ENCODE results near the gene TAOK3. TPM values are rescaled to one million over a fixed set of nuclear protein-coding genes. Genes with fewer than 3 reads are reported as not detected.
A peak's percentile ranks its signal among the peaks of the same experiment; 100 is the strongest.

Gene TAOK3
- total and polyA plus RNA-seq, 10 of the 15 experiments (the other 5 are each of a cell fraction or from before 2014, with no cell fraction given) = 41.3 to 131 (median 57.8) TPM

DNA sequence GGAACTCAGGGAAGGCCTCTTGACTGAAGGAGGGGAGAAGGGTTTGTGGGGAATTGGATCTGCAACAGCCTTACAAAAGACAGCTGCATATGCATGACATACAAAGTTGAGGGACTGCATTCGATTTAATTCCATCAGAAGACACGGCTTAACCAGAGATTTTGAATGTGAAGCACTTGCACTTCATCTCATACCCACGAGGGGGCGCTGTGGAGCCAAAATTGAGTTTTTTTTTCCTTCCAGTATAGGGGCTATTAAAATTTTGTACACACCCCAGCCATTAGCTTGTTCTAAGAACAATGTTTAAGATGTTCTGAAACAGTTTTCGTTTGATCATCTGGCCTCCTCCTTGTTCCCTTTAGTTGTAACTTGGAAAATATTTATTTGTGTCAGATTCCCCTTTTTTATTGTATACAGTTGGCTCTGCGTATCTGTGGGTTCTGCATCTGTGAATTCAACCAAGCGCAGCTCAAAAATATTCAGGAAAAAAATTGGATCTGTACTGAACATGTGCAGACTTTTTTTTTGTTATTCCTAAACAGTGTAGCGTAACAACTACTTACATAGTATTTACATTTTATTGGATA lies 5.3 kb upstream of the TAOK3 start (continued):
- TF ChIP-seq ZNF217 (IDR thresholded peaks at IDR 0.05) (no peak), RAD51 (IDR thresholded peaks at IDR 0.05) (no peak), HDGF (IDR thresholded peaks at IDR 0.05) (no peak), NRF1 (conservative IDR thresholded peaks at IDR 0.05; ENCODE audit: low read depth, low read length) (no peak), SP1 (IDR thresholded peaks at IDR 0.05; ENCODE audit: low read depth, low read length) (no peak)

DNA sequence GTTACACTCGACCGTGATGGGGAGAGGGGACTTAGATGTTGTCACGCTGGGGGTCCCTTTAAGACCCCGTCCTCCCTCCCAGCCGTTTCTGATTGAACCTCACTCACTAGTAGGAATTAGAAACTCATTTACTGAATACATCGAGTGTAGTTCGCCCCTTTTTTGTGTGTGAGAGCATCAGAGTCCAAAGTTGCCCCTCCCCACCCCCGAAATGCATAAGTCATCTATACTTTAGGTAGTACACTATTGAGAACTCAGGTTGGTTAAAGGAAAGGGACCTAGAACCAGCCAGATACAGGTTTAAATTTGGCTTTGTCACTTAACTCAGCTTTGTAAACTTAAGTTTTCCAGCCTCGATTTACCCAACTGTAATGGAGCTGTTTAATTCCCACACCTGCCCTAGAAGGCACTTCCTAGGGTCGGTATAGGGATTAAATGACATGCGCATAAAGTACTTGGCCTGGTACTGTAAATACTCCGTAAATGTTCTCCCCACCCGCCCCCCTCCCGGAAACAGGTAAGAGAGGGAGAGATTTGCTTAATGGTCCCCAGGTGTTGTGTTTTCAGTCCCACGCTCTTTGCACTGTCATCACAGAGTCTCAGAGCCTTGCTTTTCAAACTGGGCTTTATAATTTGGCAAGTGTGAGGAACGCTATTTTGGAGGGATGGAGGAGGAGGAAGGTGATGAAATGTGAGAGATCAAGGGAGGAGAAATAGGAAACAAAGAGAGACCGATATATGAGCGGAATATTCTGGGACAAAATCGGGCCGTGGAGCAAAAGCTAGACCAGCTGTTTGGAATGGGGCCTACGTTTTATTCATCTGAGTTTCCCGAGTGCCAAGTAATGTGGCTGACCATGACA lies 4.5 kb upstream of the TAOK3 start:
- no peak for FAIRE-seq
- ChIA-PET CTCF (interaction anchor here (0.7 to 6.3 kb wide), 48 partner anchors 7 to 1036 kb away, joined by 3 to 277 read pairs (median 8); partner anchors contain the start of genes PEBP1 and WSB2), POLR2A (interaction anchor here (0.6 to 3.6 kb wide), 15 partner anchors 12 to 329 kb away, joined by 3 to 23 read pairs (median 4); no protein-coding TSS in a partner anchor)

More for the DNA sequence above, 4.5 kb upstream of the TAOK3 start:
- Histone ChIP-seq H3K9ac (ENCODE audit: control insufficient read depth, insufficient read depth, low read length) (peak overlapping the region; percentile 75), H3K4me3 (peak overlapping the region; percentile 83), H3K27me3 (replicated peaks in 1 of 2; ENCODE audit: control insufficient read depth in 2 of 2, insufficient read depth in 2 of 2, low read length in 1 of 2) (no peaks in the 10 kb centered on the region), H3K27ac (ENCODE audit: control insufficient read depth, insufficient read depth) (peak overlapping the region; percentile 93), H3K36me3 (ENCODE audit: control insufficient read depth in 2 of 2, insufficient read depth in 2 of 2, low read length in 1 of 2) (peaks cover 0 to 4% of the 10 kb centered on the region in 2 experiments; a peak in 2 of 4 replicates), H3K4me1 (ENCODE audit: control insufficient read depth, insufficient read depth, low read length) (peaks cover 3% of the 10 kb centered on the region), H3K79me2 (ENCODE audit: control insufficient read depth, insufficient read depth, low read length) (peaks cover 27% of the 10 kb centered on the region), H3K4me2 (ENCODE audit: control insufficient read depth, insufficient read depth) (peak overlapping the region; percentile 83), H3K9me3 (replicated peaks; ENCODE audit: control insufficient read depth, insufficient read depth, low read length) (no peaks in the 10 kb centered on the region), H4K20me1 (ENCODE audit: control insufficient read depth, insufficient read depth) (no peaks in the 10 kb centered on the region), H2AFZ (ENCODE audit: control insufficient read depth, low read depth, low read length) (peak overlapping the region; percentile 46; the same call in 1 of the 2 replicates)
- TSS peak; percentile 52 for BruUV-seq (replicated peaks)
- ATAC-seq (no peak), DNase-seq (ENCODE audit: low read depth, low spot score) (no peak)
- SMC1A ChIA-PET (ENCODE audit: uncharacterized antibody, unreplicated experiment) = interaction anchor here (0.7 to 6.7 kb wide), 25 partner anchors 21 to 660 kb away, joined by 3 to 185 read pairs (median 7); partner anchors contain the start of gene PEBP1
- in situ Hi-C loops (cut with MboI) = loop anchor here (25.0 kb wide), 1 partner anchor 1190 kb away; the partner anchor contains the start of gene FBXO21
- RAD21 ChIA-PET (ENCODE audit: unreplicated experiment) = interaction anchor here (0.5 to 6.6 kb wide), 29 partner anchors 11 to 1168 kb away, joined by 3 to 166 read pairs (median 5); partner anchors contain the start of gene PEBP1
- WGBS (ENCODE audit: insufficient coverage, insufficient replicate concordance, low lambda C conversion rate, missing lambda C conversion rate) = under 1% methylated on average over 22 of the region's 22 CpGs
- no peak for TF ChIP-seq PML (IDR thresholded peaks at IDR 0.05; ENCODE audit: low read length)
- TF ChIP-seq RELB (IDR thresholded peaks at IDR 0.05; ENCODE audit: low read depth) = no peak
- TF ChIP-seq ESRRA (IDR thresholded peaks at IDR 0.05; ENCODE audit: low read length) = no peak
- TF ChIP-seq SUZ12 (IDR thresholded peaks at IDR 0.05; ENCODE audit: unreplicated experiment) = no peak
- TF ChIP-seq ZSCAN29 (IDR thresholded peaks at IDR 0.05) = no peak
- no peak for TF ChIP-seq NR2C1 (IDR thresholded peaks at IDR 0.05)
- TF ChIP-seq, protein P1, sequence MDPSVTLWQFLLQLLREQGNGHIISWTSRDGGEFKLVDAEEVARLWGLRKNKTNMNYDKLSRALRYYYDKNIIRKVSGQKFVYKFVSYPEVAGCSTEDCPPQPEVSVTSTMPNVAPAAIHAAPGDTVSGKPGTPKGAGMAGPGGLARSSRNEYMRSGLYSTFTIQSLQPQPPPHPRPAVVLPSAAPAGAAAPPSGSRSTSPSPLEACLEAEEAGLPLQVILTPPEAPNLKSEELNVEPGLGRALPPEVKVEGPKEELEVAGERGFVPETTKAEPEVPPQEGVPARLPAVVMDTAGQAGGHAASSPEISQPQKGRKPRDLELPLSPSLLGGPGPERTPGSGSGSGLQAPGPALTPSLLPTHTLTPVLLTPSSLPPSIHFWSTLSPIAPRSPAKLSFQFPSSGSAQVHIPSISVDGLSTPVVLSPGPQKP (IDR thresholded peaks at IDR 0.05; ENCODE audit: low read depth, low read length) = no peak
- TF ChIP-seq ZNF687 (IDR thresholded peaks at IDR 0.05) = no peak
- no peak for TF ChIP-seq RFX5 (IDR thresholded peaks at IDR 0.05; ENCODE audit: low read depth, low read length)
- intact Hi-C loops (cut with micrococcal nuclease; ENCODE audit: unreplicated experiment) = loop anchor here (2.0 to 5.0 kb wide), 4 partner anchors 140 to 502 kb away; partner anchors contain the start of gene WSB2
